ENCODE results near the gene GPN2.
"Not testable (repeated sequence)": the region's sequence is repeated elsewhere in the genome, so short reads cannot be mapped to it uniquely, and the experiment has no call there.

GPN2 gene

GRCh38 chr1:26848499-26848898 lies 41.6 kb downstream of the GPN2 start:
- H3K27ac ChIP-seq (replicated peaks) = no peak overlapping the region

GRCh38 chr1:26847826-26848225 lies 42.3 kb downstream of the GPN2 start:
- H3K4me3 ChIP-seq (replicated peaks; ENCODE audit: insufficient read depth, low read length); DNase-seq (ENCODE audit: low read depth in 1 of 2, low spot score in 1 of 2); H3K27ac ChIP-seq (replicated peaks); H3K27me3 ChIP-seq (ENCODE audit: insufficient read depth, poor library complexity, severe bottlenecking): not testable (repeated sequence)

More at GRCh38 chr1:26848499-26848898, 41.6 kb downstream of the GPN2 start:
- Histone ChIP-seq H3K27me3 (ENCODE audit: insufficient read depth, poor library complexity, severe bottlenecking) (no peaks in the 10 kb centered on the region), H3K4me3 (replicated peaks; ENCODE audit: insufficient read depth, low read length) (no peak overlapping the region)
- no peak for DNase-seq (ENCODE audit: low read depth in 1 of 2, low spot score in 1 of 2)
- TF ChIP-seq, protein P1, sequence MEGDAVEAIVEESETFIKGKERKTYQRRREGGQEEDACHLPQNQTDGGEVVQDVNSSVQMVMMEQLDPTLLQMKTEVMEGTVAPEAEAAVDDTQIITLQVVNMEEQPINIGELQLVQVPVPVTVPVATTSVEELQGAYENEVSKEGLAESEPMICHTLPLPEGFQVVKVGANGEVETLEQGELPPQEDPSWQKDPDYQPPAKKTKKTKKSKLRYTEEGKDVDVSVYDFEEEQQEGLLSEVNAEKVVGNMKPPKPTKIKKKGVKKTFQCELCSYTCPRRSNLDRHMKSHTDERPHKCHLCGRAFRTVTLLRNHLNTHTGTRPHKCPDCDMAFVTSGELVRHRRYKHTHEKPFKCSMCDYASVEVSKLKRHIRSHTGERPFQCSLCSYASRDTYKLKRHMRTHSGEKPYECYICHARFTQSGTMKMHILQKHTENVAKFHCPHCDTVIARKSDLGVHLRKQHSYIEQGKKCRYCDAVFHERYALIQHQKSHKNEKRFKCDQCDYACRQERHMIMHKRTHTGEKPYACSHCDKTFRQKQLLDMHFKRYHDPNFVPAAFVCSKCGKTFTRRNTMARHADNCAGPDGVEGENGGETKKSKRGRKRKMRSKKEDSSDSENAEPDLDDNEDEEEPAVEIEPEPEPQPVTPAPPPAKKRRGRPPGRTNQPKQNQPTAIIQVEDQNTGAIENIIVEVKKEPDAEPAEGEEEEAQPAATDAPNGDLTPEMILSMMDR (IDR thresholded peaks at IDR 0.05; ENCODE audit: insufficient read depth, low read length) = no peak

GRCh38 chr1:26844424-26845196 lies 45.5 kb downstream of the GPN2 start:
- no peak overlapping the region for H3K4me3 ChIP-seq (replicated peaks; ENCODE audit: insufficient read depth, low read length)
- H3K27me3 ChIP-seq (ENCODE audit: insufficient read depth, poor library complexity, severe bottlenecking) = no peaks in the 10 kb centered on the region
- DNase-seq (ENCODE audit: low read depth in 1 of 2, low spot score in 1 of 2) = no peak
- TF ChIP-seq POLR2AphosphoS5 (IDR thresholded peaks at IDR 0.05; ENCODE audit: low read depth) = no peak
- TF ChIP-seq, protein P1 (IDR thresholded peaks at IDR 0.05; ENCODE audit: insufficient read depth, low read length) = no peak
- no peak for TF ChIP-seq SPI1 (IDR thresholded peaks at IDR 0.05; ENCODE audit: borderline replicate concordance, low read depth)
- TF ChIP-seq, protein P2, sequence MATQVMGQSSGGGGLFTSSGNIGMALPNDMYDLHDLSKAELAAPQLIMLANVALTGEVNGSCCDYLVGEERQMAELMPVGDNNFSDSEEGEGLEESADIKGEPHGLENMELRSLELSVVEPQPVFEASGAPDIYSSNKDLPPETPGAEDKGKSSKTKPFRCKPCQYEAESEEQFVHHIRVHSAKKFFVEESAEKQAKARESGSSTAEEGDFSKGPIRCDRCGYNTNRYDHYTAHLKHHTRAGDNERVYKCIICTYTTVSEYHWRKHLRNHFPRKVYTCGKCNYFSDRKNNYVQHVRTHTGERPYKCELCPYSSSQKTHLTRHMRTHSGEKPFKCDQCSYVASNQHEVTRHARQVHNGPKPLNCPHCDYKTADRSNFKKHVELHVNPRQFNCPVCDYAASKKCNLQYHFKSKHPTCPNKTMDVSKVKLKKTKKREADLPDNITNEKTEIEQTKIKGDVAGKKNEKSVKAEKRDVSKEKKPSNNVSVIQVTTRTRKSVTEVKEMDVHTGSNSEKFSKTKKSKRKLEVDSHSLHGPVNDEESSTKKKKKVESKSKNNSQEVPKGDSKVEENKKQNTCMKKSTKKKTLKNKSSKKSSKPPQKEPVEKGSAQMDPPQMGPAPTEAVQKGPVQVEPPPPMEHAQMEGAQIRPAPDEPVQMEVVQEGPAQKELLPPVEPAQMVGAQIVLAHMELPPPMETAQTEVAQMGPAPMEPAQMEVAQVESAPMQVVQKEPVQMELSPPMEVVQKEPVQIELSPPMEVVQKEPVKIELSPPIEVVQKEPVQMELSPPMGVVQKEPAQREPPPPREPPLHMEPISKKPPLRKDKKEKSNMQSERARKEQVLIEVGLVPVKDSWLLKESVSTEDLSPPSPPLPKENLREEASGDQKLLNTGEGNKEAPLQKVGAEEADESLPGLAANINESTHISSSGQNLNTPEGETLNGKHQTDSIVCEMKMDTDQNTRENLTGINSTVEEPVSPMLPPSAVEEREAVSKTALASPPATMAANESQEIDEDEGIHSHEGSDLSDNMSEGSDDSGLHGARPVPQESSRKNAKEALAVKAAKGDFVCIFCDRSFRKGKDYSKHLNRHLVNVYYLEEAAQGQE (IDR thresholded peaks at IDR 0.05; ENCODE audit: insufficient replicate concordance, low read depth) = no peak
- no peak for TF ChIP-seq GABPA (IDR thresholded peaks at IDR 0.05; ENCODE audit: low read depth)
- H3K27ac ChIP-seq (replicated peaks) = no peak overlapping the region

- Histone ChIP-seq H3K27ac (replicated peaks) (no peak overlapping the region), H3K4me3 (replicated peaks; ENCODE audit: insufficient read depth, low read length) (no peak overlapping the region), H3K27me3 (ENCODE audit: insufficient read depth, poor library complexity, severe bottlenecking) (no peaks in the 10 kb centered on the region)
- no peak for DNase-seq (ENCODE audit: low read depth in 1 of 2, low spot score in 1 of 2)
- no peak for TF ChIP-seq GABPA (IDR thresholded peaks at IDR 0.05; ENCODE audit: low read depth)
- no peak for TF ChIP-seq POLR2AphosphoS5 (IDR thresholded peaks at IDR 0.05; ENCODE audit: low read depth)
- TF ChIP-seq SPI1 (IDR thresholded peaks at IDR 0.05; ENCODE audit: borderline replicate concordance, low read depth) = no peak
- TF ChIP-seq, protein P1 (IDR thresholded peaks at IDR 0.05; ENCODE audit: insufficient read depth, low read length) = no peak
- TF ChIP-seq, protein P2 (IDR thresholded peaks at IDR 0.05; ENCODE audit: insufficient replicate concordance, low read depth) = no peak
Measured at GRCh38 chr1:26839779-26840178, 50.3 kb downstream of the GPN2 start.
